HFFc6 (cell line): Measurements from ENCODE around the gene TLR6. TPM values are rescaled to one million over a fixed set of nuclear protein-coding genes. Genes with fewer than 3 reads are reported as not detected.
"Not testable (repeated sequence)": the region's sequence is repeated elsewhere in the genome, so short reads cannot be mapped to it uniquely, and the experiment has no call there.

Source experiments
- DNase-seq: peaks from one replicate; pipeline ENCODE4 v3.0.0-alpha.2; 2018
- H3K27ac Mint-ChIP-seq: 2 replicates; pipeline ENCODE4 v1.8.0; 2020; ENCODE audit warnings: mild to moderate bottlenecking, mixed read lengths
- H3K27me3 Mint-ChIP-seq: 2 replicates; pipeline ENCODE4 v1.8.0; 2021; ENCODE audit warnings: mild to moderate bottlenecking, moderate library complexity, mixed read lengths; ENCODE audit not compliant: insufficient read depth
- H3K36me3 Mint-ChIP-seq: 2 replicates; pipeline ENCODE4 v1.8.0; 2021; ENCODE audit warnings: low read depth, mixed read lengths
- H3K4me1 Mint-ChIP-seq: 2 replicates; pipeline ENCODE4 v1.8.0; 2020; ENCODE audit warnings: low read depth, mixed read lengths
- H3K4me3 Mint-ChIP-seq: 2 replicates; pipeline ENCODE4 v1.8.0; 2020; ENCODE audit warnings: mild to moderate bottlenecking, moderate library complexity, mixed read lengths
- H3K9me3 Mint-ChIP-seq: 2 replicates; pipeline ENCODE4 v1.8.0; 2020; ENCODE audit warnings: mild to moderate bottlenecking, mixed read lengths
- total RNA-seq, 6 experiments: library from RNA; stranded (reverse); fragmentation: NEBNext Ultra II Directional; extraction: Animal tissue kit (Norgen Biotek cat#: 25700); gene quantifications; 2 replicates in 1 of 6; 3 replicates in 5 of 6; pipeline ENCODE4 v1.2.3, GENCODE V29; 2021
- TF ChIP-seq, protein P1 (sequence below): fragments of 200-600 bp; sonication (generic); IDR thresholded peaks from 2 replicates; pipeline ENCODE4 v1.5.0; 2021; ENCODE audit warnings: antibody characterized with exemption, mild to moderate bottlenecking

Gene TLR6
- total RNA-seq, 6 experiments from 2014 or later = 0.76 to 1.3 (median 0.97) TPM

DNA sequence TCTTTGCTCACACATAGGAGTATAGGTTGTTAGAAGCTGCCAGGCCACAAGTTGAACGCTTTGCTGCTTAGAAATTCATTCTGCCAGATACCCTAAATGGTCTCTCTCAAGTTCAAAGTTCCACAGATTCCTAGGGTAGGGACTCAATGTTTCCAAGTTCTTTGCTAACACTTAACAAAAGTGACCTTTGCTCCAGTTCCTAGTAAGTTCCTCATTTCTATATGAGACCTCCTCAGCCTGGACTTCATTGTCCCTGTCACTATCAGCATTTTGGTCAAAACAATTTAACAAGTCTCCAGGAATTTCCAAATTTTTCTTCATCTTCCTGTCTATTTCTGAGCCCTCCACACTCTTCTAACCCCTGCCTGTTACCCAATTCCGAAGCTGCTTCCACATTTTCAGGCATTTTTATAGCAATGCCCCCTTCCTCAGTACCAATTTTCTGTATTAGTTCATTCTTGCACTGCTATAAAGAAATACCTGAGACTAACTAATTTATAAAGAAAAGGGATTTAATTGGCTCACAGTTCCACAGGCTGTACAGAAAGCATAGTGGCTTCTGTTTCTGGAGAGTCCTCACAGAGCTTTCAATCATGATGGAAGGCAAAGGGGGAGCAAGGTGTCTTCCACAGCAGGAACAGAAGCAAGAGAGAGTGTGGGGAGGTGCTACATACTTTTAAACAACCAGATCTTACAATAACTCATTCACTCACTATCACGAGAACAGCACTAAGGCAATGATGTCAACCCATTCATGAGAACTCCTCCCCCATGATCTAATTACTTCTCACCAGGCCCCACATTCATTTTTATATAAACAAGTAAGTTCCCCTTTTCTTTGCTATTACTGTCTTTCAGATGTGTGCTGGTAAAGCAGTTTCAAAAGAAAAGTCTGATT lies 40.5 kb downstream of the TLR6 start:
- Mint-ChIP-seq H3K27me3 (peaks cover 31% of the 10 kb centered on the region), H3K36me3 (no peaks in the 10 kb centered on the region), H3K4me1 (no peaks in the 10 kb centered on the region), H3K4me3 (no peak overlapping the region), H3K27ac (no peak overlapping the region), H3K9me3 (no peaks in the 10 kb centered on the region)
- TF ChIP-seq, protein P1, sequence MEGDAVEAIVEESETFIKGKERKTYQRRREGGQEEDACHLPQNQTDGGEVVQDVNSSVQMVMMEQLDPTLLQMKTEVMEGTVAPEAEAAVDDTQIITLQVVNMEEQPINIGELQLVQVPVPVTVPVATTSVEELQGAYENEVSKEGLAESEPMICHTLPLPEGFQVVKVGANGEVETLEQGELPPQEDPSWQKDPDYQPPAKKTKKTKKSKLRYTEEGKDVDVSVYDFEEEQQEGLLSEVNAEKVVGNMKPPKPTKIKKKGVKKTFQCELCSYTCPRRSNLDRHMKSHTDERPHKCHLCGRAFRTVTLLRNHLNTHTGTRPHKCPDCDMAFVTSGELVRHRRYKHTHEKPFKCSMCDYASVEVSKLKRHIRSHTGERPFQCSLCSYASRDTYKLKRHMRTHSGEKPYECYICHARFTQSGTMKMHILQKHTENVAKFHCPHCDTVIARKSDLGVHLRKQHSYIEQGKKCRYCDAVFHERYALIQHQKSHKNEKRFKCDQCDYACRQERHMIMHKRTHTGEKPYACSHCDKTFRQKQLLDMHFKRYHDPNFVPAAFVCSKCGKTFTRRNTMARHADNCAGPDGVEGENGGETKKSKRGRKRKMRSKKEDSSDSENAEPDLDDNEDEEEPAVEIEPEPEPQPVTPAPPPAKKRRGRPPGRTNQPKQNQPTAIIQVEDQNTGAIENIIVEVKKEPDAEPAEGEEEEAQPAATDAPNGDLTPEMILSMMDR = no peak
- no peak for DNase-seq

DNA sequence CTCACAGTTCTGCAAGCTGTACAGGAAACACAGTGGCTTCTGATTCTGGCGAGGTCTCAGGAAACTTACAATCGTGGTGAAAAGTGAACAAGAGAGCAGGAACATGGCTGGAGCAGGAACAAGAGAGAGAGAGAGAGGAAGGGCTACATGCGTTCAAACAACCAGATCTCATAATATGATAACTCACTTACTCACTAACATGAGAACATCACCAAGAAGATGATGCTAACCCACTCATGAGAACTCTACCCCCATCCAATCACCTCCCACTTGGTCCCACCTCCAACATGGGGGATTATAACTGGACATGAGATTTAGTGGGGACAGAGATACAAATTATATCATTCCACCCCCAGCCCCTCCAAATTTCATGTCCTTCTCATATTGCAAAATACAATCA lies 42.2 kb downstream of the TLR6 start:
- H3K9me3 Mint-ChIP-seq = no peaks in the 10 kb centered on the region
- no peak overlapping the region for H3K27ac Mint-ChIP-seq
- peaks cover 37% of the 10 kb centered on the region for H3K27me3 Mint-ChIP-seq
- no peaks in the 10 kb centered on the region for H3K4me1 Mint-ChIP-seq
- no peak overlapping the region for H3K4me3 Mint-ChIP-seq
- TF ChIP-seq, protein P1 = no peak
- no peaks in the 10 kb centered on the region for H3K36me3 Mint-ChIP-seq
- no peak for DNase-seq

DNA sequence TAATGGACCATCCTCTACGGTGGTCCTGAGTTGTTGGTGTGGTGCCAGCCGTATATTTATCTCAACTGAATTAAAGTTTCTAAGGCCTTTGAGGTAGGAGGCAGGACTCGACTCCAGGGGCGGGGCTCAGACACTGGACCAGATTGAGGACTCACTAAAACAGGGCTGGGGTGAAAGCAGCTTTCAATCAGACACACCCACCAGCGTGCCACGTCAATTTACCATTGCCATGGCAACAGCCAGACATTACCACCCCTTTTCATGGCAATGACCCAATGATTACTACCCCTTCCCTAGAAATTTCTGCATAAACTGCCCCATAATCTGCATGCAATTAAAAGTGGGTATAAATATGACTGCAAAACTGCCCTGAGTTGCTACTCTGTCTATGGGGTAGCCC lies 45.3 kb downstream of the TLR6 start:
- no peaks in the 10 kb centered on the region for H3K9me3 Mint-ChIP-seq

DNA sequence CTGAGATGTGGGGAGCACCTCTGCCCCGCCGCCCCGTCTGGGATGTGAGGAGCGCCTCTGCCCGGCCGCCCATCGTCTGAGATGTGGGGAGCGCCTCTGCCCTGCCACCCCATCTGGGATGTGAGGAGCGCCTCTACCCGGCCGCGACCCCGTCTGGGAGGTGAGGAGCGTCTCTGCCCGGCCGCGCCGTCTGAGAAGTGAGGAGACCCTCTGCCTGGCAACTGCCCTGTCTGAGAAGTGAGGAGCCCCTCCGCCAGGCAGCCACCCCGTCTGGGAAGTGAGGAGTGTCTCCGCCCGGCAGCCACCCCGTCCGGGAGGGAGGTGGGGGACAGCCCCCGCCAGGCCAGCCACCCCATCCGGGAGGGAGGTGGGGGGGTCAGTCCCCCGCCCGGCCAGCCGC lies 49.2 kb downstream of the TLR6 start:
- H3K4me1 Mint-ChIP-seq = peaks cover 17% of the 10 kb centered on the region; the same call in 1 of the 2 replicates
- H3K36me3 Mint-ChIP-seq, H3K27me3 Mint-ChIP-seq, H3K9me3 Mint-ChIP-seq, H3K27ac Mint-ChIP-seq, DNase-seq, H3K4me3 Mint-ChIP-seq: not testable (repeated sequence)

More for the DNA sequence above, 45.3 kb downstream of the TLR6 start:
- H3K36me3 Mint-ChIP-seq = no peaks in the 10 kb centered on the region
- no peak overlapping the region for H3K4me3 Mint-ChIP-seq
- DNase-seq = no peak
- H3K27ac Mint-ChIP-seq = no peak overlapping the region
- H3K4me1 Mint-ChIP-seq = no peaks in the 10 kb centered on the region
- TF ChIP-seq, protein P1 = no peak
- peaks cover 32% of the 10 kb centered on the region for H3K27me3 Mint-ChIP-seq

DNA sequence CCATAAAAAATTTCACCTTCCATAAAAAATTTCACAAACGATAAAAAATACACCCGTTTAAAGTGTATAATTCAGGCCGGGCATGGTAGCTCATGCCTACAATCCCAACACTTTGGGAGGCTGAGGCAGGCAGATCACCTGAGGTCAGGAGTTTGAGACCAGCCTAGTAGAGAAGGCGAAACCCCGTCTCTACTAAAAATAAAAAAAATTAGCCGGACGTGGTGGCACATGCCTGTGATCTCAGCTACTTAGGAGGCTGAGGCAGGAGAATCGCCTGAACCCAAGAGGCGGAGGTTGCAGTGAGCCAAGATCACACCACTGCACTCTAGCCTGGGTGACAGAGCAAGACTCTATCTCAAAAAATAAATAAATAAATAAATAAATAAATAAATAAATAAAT lies 50.4 kb downstream of the TLR6 start:
- not testable (repeated sequence) for DNase-seq, H3K4me3 Mint-ChIP-seq, H3K27ac Mint-ChIP-seq, H3K36me3 Mint-ChIP-seq, H3K27me3 Mint-ChIP-seq, H3K9me3 Mint-ChIP-seq
- H3K4me1 Mint-ChIP-seq = peaks cover 17% of the 10 kb centered on the region; the same call in 1 of the 2 replicates

DNA sequence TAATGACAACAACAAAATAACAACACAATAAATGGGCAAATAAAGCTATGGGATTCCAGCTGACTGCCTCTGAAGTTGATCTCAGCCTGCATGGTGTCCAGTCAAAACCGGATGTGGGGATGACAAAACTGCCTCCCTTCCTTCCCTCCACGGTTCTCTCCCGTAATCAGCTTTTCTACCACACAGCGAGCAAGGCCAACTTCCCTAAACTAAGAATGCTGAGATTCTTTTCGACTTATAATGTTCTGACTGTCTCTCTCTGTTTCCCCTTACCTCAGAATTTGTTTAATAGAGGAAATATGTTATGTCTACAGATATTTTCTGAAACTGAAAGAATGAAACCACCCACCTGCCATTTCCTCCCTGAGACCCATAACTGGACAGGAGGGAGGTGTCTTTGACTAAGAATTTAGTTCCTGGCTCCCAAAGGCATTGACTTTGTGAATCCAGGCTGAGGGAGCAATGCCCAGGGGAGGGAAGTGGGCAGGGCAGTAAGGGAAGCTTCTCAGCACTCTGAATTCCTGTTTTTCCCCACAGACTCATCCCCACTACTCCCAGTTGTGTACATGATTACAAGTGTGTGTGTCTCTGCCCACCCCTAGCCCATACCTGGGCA lies 51.0 kb downstream of the TLR6 start:
- TF ChIP-seq, protein P1 = no peak
- no peaks in the 10 kb centered on the region for H3K36me3 Mint-ChIP-seq
- peaks cover 17% of the 10 kb centered on the region; the same call in 1 of the 2 replicates for H3K4me1 Mint-ChIP-seq
- peak overlapping the region; percentile 34; the same call in 1 of the 2 replicates for H3K4me3 Mint-ChIP-seq
- DNase-seq = no peak
- peaks cover 6% of the 10 kb centered on the region; the same call in 1 of the 2 replicates for H3K27me3 Mint-ChIP-seq
- H3K9me3 Mint-ChIP-seq = no peaks in the 10 kb centered on the region
- H3K27ac Mint-ChIP-seq = no peak overlapping the region; the same call in 1 of the 2 replicates
